SW 1271 (cell line): Measurements from ENCODE around the gene CEMIP.

ENCODE experiments used
- DNase-seq, 2 experiments: peaks; one replicate each; lab custom pipeline; 2025; lab: John Stamatoyannopoulos, UW

CEMIP gene

DNA sequence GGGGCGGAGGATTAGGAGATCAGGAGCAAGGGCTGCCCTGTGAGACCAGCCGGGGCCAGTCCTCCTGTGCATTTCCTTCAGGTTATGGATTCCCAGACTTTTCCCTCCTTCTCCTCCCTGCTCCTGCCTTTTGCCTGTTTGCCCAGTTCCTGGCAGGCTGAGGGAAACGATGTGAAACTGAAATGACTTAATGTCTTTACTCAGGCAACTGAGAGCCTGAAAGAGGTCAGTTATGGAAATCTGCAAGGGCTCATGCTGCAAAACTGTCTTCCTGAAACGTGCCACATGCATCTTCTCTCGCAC, 153.3 kb downstream of the CEMIP start:
- no peak for DNase-seq

DNA sequence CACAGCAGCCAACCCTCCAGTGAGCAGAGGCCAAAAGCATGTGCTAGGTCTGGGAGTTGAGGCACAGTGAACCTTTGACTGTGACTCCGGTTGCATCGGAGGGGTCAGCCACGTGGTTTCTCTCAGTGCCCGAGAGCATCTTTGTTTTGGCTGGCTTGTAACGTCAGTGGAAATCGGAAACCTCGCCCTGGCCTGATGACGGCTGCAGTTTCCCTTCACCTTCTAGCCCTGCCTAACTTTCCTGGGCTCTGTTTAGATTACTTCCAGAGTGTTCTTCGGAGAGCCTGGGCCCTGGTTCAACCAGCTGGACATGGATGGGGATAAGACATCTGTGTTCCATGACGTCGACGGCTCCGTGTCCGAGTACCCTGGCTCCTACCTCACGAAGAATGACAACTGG, 153.8 kb downstream of the CEMIP start:
- DNase-seq, result no peak

DNA sequence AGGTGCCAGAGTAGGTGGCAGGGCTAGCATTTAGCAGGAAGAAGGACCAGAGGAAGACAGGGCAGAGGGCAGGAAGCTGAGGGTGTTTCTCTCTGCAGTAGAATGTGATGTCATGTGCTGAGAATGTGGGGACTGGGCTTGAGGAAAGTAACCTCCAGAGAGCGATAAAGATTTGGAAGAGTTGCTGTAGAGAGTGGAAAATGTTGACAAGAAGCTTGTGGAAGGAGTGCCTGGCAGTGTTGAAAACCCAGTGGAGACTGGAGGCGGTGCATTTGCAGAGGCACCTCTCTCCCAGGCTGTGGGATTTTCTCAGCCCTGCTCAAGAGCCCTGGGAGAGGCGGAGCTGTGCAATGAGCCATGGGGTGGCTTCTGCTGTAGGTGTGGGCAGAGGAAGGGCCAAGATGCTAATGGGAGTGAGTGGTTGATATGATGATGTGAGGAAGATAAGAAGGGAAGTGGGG, 155.6 kb downstream of the CEMIP start:
- peak in 1 of 2 experiments; percentile 41 for DNase-seq

DNA sequence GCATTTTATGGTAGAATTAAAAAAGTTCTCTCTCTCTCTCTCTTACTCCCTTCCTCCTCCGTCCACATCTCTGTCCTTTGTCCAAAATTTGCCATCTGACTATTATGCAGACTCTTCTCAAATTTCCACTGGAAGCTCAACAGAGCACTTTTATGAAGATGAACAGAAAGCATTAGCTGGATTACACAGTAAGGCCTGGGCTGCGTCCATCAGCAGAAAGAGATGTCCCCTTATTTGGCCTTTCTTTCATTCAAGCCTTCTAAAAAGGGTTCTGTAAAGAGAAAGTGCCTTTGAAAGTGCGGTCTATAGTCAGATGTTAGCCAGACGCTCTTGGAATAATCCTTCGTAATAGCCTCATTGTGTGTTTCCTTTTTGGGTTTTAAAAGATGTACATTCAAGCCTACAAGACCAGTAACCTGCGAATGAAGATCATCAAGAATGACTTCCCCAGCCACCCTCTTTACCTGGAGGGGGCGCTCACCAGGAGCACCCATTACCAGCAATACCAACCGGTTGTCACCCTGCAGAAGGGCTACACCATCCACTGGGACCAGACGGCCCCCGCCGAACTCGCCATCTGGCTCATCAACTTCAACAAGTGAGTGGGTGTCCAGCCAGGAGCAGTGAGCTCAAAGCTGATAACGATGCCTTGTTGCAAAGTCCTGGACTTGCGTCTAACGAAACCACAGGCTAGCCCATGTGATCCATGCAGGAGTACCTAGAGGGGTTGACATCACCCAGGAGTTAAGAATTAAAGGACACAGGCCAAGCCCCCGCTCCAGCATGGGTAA, 157.3 kb downstream of the CEMIP start:
- DNase-seq, result no peak

- DNase-seq, result no peak
Measured at GRCh38 chr15:80937718-80938117, 158.5 kb downstream of the CEMIP start.

GRCh38 chr15:80939216-80939615, 160.0 kb downstream of the CEMIP start:
- DNase-seq, result no peak

DNA sequence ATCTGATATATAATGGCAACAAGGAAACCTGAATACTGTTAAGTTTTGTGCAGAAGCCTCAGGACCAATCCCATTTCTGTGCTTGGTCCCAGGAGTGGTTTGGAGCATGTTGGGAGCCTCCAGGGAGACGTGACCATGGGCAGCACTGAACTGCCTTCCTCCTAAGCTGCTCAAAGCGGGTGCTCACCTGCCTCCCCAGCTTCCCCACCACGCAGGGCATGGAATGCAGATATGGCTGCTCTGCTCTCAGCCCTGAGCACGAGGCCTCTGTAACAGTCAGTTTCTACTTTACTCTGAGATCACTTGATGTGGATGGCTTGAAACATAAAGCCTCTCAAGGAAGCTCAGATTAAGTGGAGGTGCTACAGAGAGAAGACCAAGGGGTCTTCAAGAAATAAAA, 161.2 kb downstream of the CEMIP start:
- no peak for DNase-seq

DNA sequence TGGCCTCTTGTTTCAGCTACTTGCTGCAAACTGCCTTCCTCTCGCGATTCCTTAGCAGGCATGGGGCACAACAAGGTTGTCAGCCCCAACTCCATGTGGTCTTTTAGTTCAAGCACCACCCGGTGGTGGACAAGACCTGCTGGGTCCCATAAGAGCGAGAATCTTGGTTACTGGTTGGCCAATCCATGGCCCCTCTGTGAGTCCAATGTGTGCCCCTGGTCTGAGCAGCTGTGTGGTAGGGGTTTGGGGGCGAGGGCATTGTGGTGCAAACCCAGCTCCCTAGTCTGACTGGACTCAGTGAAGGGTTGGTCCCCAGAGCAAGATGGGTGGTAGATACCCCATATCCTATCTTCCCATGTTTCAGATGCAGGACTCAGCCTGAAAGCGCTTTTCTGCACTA, 161.7 kb downstream of the CEMIP start:
- no peak for DNase-seq

DNA sequence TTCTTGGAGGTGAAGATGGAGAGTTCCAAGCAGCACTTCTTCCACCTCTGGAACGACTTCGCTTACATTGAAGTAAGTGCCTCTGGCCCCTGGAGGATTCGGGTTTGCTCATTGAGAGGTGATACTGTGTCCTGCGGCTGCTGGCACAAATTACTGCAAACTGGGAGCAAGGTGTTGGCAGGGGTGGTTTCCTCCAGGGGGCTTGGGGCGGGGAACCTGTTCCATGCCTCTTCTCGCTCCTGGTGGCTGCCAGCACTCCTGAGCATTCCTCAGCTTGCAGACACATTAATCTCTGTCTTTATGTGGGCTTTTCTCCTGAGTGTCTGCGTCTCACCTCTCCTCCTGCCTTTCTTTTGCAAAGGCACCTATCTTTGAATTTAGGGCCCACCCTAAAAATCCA, 163.1 kb downstream of the CEMIP start:
- DNase-seq, result no peak

GRCh38 chr15:80942746-80943565, 163.8 kb downstream of the CEMIP start:
- no peak for DNase-seq

DNA sequence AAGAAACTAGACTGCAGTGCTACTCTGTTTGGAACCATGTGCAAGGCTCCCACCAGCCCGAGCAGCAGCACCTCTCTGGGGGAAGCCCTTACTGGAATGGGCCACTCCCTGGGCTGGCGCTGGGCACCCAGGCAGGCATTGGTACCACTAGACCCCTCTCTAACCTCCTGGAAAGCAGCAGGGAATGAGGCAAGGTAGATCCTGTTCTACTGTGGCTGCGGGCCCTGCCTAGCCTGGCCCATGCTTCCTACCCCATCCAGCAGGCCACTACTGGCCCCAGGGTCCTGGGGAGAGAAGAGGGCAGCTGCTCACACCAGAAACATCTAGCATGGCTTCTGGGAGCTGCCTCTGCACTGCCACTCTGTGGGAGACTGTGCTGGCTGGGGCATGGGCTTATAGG, 165.6 kb downstream of the CEMIP start:
- DNase-seq, result no peak

DNA sequence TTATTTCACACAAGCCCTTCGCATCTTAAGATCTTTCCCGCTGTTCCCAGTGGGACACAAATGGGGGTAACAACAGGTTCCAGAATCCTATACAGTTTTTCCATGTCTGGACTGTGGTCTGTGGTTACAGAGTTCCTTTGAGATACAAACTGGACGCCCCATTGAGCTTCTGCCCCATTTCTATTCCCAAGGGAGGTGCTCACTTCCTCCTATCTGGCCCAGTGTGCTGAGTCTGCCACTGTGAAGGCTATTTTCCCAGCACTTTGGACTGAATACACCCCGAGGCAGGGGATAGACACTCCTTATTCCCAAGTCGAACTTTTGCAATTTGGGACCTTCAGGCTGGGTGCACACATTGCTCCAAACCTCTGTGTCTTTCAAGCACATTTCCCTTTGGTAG, 166.4 kb downstream of the CEMIP start:
- no peak for DNase-seq

- no peak for DNase-seq
Measured at GRCh38 chr15:80946576-80946975, 167.4 kb downstream of the CEMIP start.

GRCh38 chr15:80948651-80949292, 169.6 kb downstream of the CEMIP start:
- DNase-seq, result no peak

DNA sequence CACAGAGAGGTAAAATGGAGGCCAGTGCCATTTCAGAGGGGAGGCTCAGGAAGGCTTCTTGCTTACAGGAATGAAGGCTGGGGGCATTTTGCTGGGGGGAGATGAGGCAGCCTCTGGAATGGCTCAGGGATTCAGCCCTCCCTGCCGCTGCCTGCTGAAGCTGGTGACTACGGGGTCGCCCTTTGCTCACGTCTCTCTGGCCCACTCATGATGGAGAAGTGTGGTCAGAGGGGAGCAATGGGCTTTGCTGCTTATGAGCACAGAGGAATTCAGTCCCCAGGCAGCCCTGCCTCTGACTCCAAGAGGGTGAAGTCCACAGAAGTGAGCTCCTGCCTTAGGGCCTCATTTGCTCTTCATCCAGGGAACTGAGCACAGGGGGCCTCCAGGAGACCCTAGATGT, 170.6 kb downstream of the CEMIP start:
- DNase-seq, result no peak

DNA sequence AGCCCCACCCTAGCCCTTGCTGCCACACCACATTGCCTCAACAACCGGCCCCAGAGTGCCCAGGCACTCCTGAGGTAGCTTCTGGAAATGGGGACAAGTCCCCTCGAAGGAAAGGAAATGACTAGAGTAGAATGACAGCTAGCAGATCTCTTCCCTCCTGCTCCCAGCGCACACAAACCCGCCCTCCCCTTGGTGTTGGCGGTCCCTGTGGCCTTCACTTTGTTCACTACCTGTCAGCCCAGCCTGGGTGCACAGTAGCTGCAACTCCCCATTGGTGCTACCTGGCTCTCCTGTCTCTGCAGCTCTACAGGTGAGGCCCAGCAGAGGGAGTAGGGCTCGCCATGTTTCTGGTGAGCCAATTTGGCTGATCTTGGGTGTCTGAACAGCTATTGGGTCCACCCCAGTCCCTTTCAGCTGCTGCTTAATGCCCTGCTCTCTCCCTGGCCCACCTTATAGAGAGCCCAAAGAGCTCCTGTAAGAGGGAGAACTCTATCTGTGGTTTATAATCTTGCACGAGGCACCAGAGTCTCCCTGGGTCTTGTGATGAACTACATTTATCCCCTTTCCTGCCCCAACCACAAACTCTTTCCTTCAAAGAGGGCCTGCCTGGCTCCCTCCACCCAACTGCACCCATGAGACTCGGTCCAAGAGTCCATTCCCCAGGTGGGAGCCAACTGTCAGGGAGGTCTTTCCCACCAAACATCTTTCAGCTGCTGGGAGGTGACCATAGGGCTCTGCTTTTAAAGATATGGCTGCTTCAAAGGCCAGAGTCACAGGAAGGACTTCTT, 171.3 kb downstream of the CEMIP start:
- DNase-seq, result no peak

- no peak for DNase-seq
Measured at GRCh38 chr15:80951941-80952340, 172.8 kb downstream of the CEMIP start.

DNA sequence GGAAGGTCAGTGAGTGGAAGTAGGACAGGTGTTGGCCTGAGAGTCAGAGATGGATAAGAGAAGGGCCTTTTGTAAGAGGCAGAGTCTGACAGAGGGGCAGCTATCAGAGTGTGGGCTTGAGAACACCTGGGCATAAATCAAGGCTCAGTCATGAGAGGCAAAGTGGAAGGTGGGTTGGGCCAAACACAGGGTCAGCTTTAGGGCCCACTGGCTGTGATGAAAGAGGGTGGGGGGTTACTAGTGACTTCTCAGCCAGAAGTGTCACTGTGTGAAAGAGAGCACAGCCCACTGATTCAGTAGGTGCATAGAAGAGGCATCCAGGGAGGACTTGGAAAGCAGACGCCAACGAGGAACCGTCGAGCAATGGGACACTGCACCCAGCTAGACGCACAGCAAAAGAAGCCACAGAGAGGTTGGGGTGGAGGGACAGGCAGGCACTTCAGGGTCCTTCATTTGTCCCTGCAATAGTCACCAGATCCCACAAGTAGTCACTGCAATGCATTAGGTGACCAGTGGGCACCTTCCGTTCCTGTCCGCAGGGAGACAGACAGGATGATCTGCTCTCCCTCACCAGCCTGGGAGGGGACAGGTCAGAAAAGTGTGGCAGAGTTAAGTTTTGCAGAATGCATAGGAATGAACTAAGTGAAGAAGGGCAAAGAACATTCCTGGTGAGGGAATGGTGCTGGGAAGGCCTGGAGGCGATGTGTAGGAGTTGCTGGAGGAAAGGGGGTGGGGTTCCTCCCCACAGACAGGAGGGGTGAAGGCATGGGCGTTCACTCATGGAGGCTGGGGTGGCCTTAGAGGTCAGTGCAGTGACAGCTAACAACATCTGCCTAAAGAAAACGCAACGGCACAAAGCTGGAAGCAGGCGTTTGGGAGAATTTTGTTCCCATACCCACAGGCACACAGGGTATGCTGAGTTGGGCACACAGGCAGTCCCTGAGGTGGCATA, 174.1 kb downstream of the CEMIP start:
- no peak for DNase-seq

GRCh38 chr15:80953953-80954778, 175.0 kb downstream of the CEMIP start:
- DNase-seq, result no peak
